ENCODE results near the gene IFIT3.

IFIT3 gene

DNA sequence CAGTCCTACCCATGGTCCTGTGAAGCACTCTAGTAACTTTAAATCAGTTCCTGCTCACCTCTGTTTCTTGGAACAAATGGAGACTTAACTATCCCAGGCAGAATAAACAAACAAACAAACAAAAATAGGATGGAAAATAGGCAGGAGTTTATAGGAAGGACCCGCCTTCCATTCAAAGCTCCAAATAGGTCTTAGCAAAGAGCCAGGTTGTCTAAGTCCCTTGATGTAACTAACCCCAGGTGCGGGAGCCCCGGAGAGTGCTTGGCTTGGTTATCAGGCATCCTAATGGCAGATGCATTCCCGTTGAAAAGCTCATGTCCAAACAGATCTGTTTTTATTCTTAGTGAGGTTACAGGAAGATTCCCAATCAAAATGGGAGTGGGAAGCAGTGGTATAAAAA is 23.8 kb upstream of the IFIT3 start:
- peaks cover 3 to 10% of the 10 kb centered on the region in 2 donors for H3K4me1 ChIP-seq (ENCODE audit: control insufficient read depth in 2 of 2, insufficient read depth in 1 of 2, low read depth in 1 of 2, low read length in 2 of 2)
- H3K18ac ChIP-seq (ENCODE audit: low read length), result no peak overlapping the region
- peaks cover 0 to 2% of the 10 kb centered on the region in 2 donors for H3K9me3 ChIP-seq (replicated peaks in 1 of 2; ENCODE audit: control insufficient read depth in 2 of 2, insufficient read depth in 1 of 2, low read depth in 1 of 2, low read length in 2 of 2)
- H3K27ac ChIP-seq (replicated peaks; ENCODE audit: low read length), result no peak overlapping the region
- no CpG with 5 or more reads among the region's 4 CpGs for WGBS, 2 donors (ENCODE audit: extremely low coverage in 2 of 2, insufficient read length in 2 of 2, insufficient replicate concordance in 1 of 2)
- H3K36me3 ChIP-seq (replicated peaks in 1 of 2; ENCODE audit: control insufficient read depth in 2 of 2, insufficient read depth in 2 of 2, low read length in 2 of 2), result peaks cover 0 to 2% of the 10 kb centered on the region in 2 donors
- no peak overlapping the region for H3K4ac ChIP-seq (ENCODE audit: low read length)
- no peak overlapping the region for H2AK5ac ChIP-seq (ENCODE audit: low read depth, low read length)
- no peak overlapping the region for H3K4me3 ChIP-seq (ENCODE audit: low read length in 2 of 2)
- no peak overlapping the region for H4K91ac ChIP-seq (ENCODE audit: low read depth, low read length, poor library complexity)
- no peak overlapping the region for H2BK5ac ChIP-seq (ENCODE audit: low read length)
- H3K23ac ChIP-seq (ENCODE audit: low read depth, low read length, poor library complexity), result no peak overlapping the region
- no peak overlapping the region for H3K14ac ChIP-seq (ENCODE audit: low read length)
- no peak overlapping the region for H2BK12ac ChIP-seq (ENCODE audit: low read length)
- H3K27me3 ChIP-seq (ENCODE audit: control insufficient read depth in 3 of 3, insufficient read depth in 3 of 3, low read depth in 1 of 3, low read length in 3 of 3), result no peaks in the 10 kb centered on the region
- no peaks in the 10 kb centered on the region for H3K79me1 ChIP-seq (ENCODE audit: low read depth, low read length)
- H2BK15ac ChIP-seq (ENCODE audit: low read length), result no peak overlapping the region
- H3K4me2 ChIP-seq (ENCODE audit: insufficient read depth, low read length, poor library complexity, severe bottlenecking), result no peak overlapping the region
- H2AFZ ChIP-seq (ENCODE audit: low read length), result no peak overlapping the region
- H2BK120ac ChIP-seq (ENCODE audit: low read depth, low read length), result no peak overlapping the region
- no peak overlapping the region for H3K9ac ChIP-seq (ENCODE audit: low read depth, low read length, poor library complexity)
- no peak for DNase-seq (ENCODE audit: low spot score)
- H4K8ac ChIP-seq (ENCODE audit: low read depth, low read length), result no peak overlapping the region

DNA sequence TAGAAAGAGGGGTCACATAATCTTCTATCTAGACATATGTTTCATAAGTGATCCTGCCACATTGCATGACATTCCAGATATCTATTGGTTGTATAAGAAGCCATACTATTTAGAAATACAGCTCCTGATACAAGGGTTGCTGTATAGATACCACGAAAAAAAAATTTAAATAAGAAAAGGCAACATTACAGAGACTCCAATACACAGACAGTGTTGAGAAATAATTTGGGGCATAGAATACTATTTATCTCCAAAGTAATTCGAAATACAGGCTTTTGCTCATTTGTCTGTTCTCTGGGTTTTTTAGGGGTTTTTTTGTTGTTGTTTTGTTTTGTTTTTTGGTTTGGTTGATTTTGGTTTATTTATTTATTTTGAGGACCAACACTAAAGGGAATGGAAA is 23.4 kb upstream of the IFIT3 start:
- Histone ChIP-seq H3K9me3 (replicated peaks in 1 of 2; ENCODE audit: control insufficient read depth in 2 of 2, insufficient read depth in 1 of 2, low read depth in 1 of 2, low read length in 2 of 2) (peaks cover 0 to 2% of the 10 kb centered on the region in 2 donors), H3K4me1 (ENCODE audit: control insufficient read depth in 2 of 2, insufficient read depth in 1 of 2, low read depth in 1 of 2, low read length in 2 of 2) (peaks cover 3 to 10% of the 10 kb centered on the region in 2 donors), H2BK5ac (ENCODE audit: low read length) (no peak overlapping the region), H3K4me3 (ENCODE audit: low read length in 2 of 2) (no peak overlapping the region), H3K9ac (ENCODE audit: low read depth, low read length, poor library complexity) (no peak overlapping the region), H3K18ac (ENCODE audit: low read length) (no peak overlapping the region), H3K79me1 (ENCODE audit: low read depth, low read length) (no peaks in the 10 kb centered on the region), H3K4me2 (ENCODE audit: insufficient read depth, low read length, poor library complexity, severe bottlenecking) (no peak overlapping the region), H3K36me3 (replicated peaks in 1 of 2; ENCODE audit: control insufficient read depth in 2 of 2, insufficient read depth in 2 of 2, low read length in 2 of 2) (peaks cover 0 to 2% of the 10 kb centered on the region in 2 donors), H3K14ac (ENCODE audit: low read length) (no peak overlapping the region), H3K23ac (ENCODE audit: low read depth, low read length, poor library complexity) (no peak overlapping the region), H3K4ac (ENCODE audit: low read length) (no peak overlapping the region), H3K27ac (replicated peaks; ENCODE audit: low read length) (no peak overlapping the region), H4K91ac (ENCODE audit: low read depth, low read length, poor library complexity) (no peak overlapping the region), H4K8ac (ENCODE audit: low read depth, low read length) (no peak overlapping the region), H2BK12ac (ENCODE audit: low read length) (no peak overlapping the region), H2BK120ac (ENCODE audit: low read depth, low read length) (no peak overlapping the region), H2BK15ac (ENCODE audit: low read length) (no peak overlapping the region), H2AK5ac (ENCODE audit: low read depth, low read length) (no peak overlapping the region), H3K27me3 (ENCODE audit: control insufficient read depth in 3 of 3, insufficient read depth in 3 of 3, low read depth in 1 of 3, low read length in 3 of 3) (no peaks in the 10 kb centered on the region), H2AFZ (ENCODE audit: low read length) (no peak overlapping the region)
- no CpG with 5 or more reads among the region's 2 CpGs for WGBS, 2 donors (ENCODE audit: extremely low coverage in 2 of 2, insufficient read length in 2 of 2, insufficient replicate concordance in 1 of 2)
- DNase-seq (ENCODE audit: low spot score), result no peak

DNA sequence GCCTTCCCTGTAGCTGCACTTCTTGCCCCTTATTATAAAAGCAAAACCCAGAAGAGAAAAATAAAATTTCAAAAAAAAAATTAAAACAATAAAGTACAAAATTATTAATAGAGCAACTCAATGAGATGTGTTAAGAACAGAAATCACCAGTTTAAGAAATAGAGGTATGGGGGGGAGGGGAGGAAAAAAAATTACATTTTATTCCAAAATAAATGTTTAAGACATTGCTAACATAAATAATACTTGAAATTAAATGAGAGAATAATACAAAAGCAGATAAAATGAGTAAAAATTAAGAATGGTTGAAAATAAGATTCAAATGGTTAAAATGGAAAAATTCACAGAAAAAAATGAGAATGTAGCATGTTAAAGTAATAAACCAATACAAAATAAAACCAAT is 22.9 kb upstream of the IFIT3 start:
- Histone ChIP-seq H3K4me1 (ENCODE audit: control insufficient read depth in 2 of 2, insufficient read depth in 1 of 2, low read depth in 1 of 2, low read length in 2 of 2) (peaks cover 3 to 10% of the 10 kb centered on the region in 2 donors), H4K8ac (ENCODE audit: low read depth, low read length) (no peak overlapping the region), H3K9ac (ENCODE audit: low read depth, low read length, poor library complexity) (no peak overlapping the region), H2AK5ac (ENCODE audit: low read depth, low read length) (no peak overlapping the region), H3K4me2 (ENCODE audit: insufficient read depth, low read length, poor library complexity, severe bottlenecking) (no peak overlapping the region), H2BK15ac (ENCODE audit: low read length) (no peak overlapping the region), H3K23ac (ENCODE audit: low read depth, low read length, poor library complexity) (no peak overlapping the region), H4K91ac (ENCODE audit: low read depth, low read length, poor library complexity) (no peak overlapping the region), H2AFZ (ENCODE audit: low read length) (no peak overlapping the region), H2BK12ac (ENCODE audit: low read length) (no peak overlapping the region), H3K36me3 (replicated peaks in 1 of 2; ENCODE audit: control insufficient read depth in 2 of 2, insufficient read depth in 2 of 2, low read length in 2 of 2) (peaks cover 0 to 2% of the 10 kb centered on the region in 2 donors), H3K4me3 (ENCODE audit: low read length in 2 of 2) (no peak overlapping the region), H3K9me3 (replicated peaks in 1 of 2; ENCODE audit: control insufficient read depth in 2 of 2, insufficient read depth in 1 of 2, low read depth in 1 of 2, low read length in 2 of 2) (peaks cover 0 to 2% of the 10 kb centered on the region in 2 donors), H3K14ac (ENCODE audit: low read length) (no peak overlapping the region), H2BK5ac (ENCODE audit: low read length) (no peak overlapping the region), H2BK120ac (ENCODE audit: low read depth, low read length) (no peak overlapping the region), H3K18ac (ENCODE audit: low read length) (no peak overlapping the region), H3K79me1 (ENCODE audit: low read depth, low read length) (no peaks in the 10 kb centered on the region), H3K27me3 (ENCODE audit: control insufficient read depth in 3 of 3, insufficient read depth in 3 of 3, low read depth in 1 of 3, low read length in 3 of 3) (no peaks in the 10 kb centered on the region), H3K4ac (ENCODE audit: low read length) (no peak overlapping the region), H3K27ac (replicated peaks; ENCODE audit: low read length) (no peak overlapping the region)
- DNase-seq (ENCODE audit: low spot score), result no peak

DNA sequence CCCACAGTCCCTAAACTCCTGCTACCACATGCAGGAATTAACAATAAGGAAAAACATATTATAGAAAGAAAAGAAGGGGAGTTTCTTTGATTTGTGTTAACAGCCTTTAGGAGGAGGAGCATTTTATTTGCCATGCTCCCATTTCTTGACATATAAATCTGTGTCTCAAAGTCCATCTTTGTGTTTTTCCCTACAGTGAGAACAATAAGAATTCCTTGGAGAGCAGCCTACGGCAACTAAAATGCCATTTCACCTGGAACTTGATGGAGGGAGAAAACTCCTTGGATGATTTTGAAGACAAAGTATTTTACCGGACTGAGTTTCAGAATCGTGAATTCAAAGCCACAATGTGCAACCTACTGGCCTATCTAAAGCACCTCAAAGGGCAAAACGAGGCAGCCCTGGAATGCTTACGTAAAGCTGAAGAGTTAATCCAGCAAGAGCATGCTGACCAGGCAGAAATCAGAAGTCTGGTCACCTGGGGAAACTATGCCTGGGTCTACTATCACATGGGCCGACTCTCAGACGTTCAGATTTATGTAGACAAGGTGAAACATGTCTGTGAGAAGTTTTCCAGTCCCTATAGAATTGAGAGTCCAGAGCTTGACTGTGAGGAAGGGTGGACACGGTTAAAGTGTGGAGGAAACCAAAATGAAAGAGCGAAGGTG is 21.9 kb upstream of the IFIT3 start:
- H3K4ac ChIP-seq (ENCODE audit: low read length), result no peak overlapping the region
- H3K23ac ChIP-seq (ENCODE audit: low read depth, low read length, poor library complexity), result no peak overlapping the region
- no peak overlapping the region for H2BK120ac ChIP-seq (ENCODE audit: low read depth, low read length)
- H2BK15ac ChIP-seq (ENCODE audit: low read length), result no peak overlapping the region
- no peak overlapping the region for H3K14ac ChIP-seq (ENCODE audit: low read length)
- no peak overlapping the region for H3K9ac ChIP-seq (ENCODE audit: low read depth, low read length, poor library complexity)
- H3K79me1 ChIP-seq (ENCODE audit: low read depth, low read length), result no peaks in the 10 kb centered on the region
- H2BK12ac ChIP-seq (ENCODE audit: low read length), result no peak overlapping the region
- no peak overlapping the region for H3K18ac ChIP-seq (ENCODE audit: low read length)
- H3K4me2 ChIP-seq (ENCODE audit: insufficient read depth, low read length, poor library complexity, severe bottlenecking), result no peak overlapping the region
- DNase-seq (ENCODE audit: low spot score), result no peak
- no peaks in the 10 kb centered on the region for H3K9me3 ChIP-seq (replicated peaks in 1 of 2; ENCODE audit: control insufficient read depth in 2 of 2, insufficient read depth in 1 of 2, low read depth in 1 of 2, low read length in 2 of 2)
- no peak overlapping the region for H3K4me3 ChIP-seq (ENCODE audit: low read length in 2 of 2)
- peaks cover 0 to 2% of the 10 kb centered on the region in 2 donors for H3K36me3 ChIP-seq (replicated peaks in 1 of 2; ENCODE audit: control insufficient read depth in 2 of 2, insufficient read depth in 2 of 2, low read length in 2 of 2)
- H4K8ac ChIP-seq (ENCODE audit: low read depth, low read length), result no peak overlapping the region
- no peak overlapping the region for H2AFZ ChIP-seq (ENCODE audit: low read length)
- no CpG with 5 or more reads among the region's 9 CpGs for WGBS, 2 donors (ENCODE audit: extremely low coverage in 2 of 2, insufficient read length in 2 of 2, insufficient replicate concordance in 1 of 2)
- no peak overlapping the region for H4K91ac ChIP-seq (ENCODE audit: low read depth, low read length, poor library complexity)
- no peaks in the 10 kb centered on the region for H3K27me3 ChIP-seq (ENCODE audit: control insufficient read depth in 3 of 3, insufficient read depth in 3 of 3, low read depth in 1 of 3, low read length in 3 of 3)
- peaks cover 3 to 10% of the 10 kb centered on the region in 2 donors for H3K4me1 ChIP-seq (ENCODE audit: control insufficient read depth in 2 of 2, insufficient read depth in 1 of 2, low read depth in 1 of 2, low read length in 2 of 2)
- H3K27ac ChIP-seq (replicated peaks; ENCODE audit: low read length), result no peak overlapping the region
- H2BK5ac ChIP-seq (ENCODE audit: low read length), result no peak overlapping the region
- no peak overlapping the region for H2AK5ac ChIP-seq (ENCODE audit: low read depth, low read length)

All from neuronal stem cell (in vitro differentiated cells).